Measurements from ENCODE around the gene RTN4RL2.
A peak's percentile ranks its signal among the peaks of the same experiment; 100 is the strongest.

Gene RTN4RL2

DNA sequence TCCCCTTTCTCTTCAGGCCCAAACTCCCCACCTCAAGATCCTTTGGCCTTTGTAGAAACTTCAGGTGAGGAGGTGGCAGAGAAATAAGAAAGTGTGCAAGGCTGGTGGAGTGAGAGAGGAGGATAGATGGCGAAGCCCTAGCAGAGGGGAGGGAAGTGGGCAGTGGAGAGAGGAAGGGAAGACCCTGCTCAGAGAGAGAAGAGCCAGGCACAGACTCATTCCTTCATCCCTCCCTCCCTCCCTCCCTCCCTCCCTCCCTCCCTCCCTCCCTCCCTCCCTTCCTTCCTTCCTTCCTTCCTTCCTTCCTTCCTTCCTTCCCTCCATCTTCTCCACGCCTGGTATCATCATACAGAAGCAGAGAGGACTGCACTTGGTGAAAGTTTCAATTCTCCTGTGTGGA lies 21.0 kb downstream of the RTN4RL2 start:
- no peak for DNase-seq (ENCODE audit: low read depth)

- DNase-seq (ENCODE audit: low read depth): no peak
Measured at GRCh38 chr11:57481915-57482781, 21.8 kb downstream of the RTN4RL2 start.

DNA sequence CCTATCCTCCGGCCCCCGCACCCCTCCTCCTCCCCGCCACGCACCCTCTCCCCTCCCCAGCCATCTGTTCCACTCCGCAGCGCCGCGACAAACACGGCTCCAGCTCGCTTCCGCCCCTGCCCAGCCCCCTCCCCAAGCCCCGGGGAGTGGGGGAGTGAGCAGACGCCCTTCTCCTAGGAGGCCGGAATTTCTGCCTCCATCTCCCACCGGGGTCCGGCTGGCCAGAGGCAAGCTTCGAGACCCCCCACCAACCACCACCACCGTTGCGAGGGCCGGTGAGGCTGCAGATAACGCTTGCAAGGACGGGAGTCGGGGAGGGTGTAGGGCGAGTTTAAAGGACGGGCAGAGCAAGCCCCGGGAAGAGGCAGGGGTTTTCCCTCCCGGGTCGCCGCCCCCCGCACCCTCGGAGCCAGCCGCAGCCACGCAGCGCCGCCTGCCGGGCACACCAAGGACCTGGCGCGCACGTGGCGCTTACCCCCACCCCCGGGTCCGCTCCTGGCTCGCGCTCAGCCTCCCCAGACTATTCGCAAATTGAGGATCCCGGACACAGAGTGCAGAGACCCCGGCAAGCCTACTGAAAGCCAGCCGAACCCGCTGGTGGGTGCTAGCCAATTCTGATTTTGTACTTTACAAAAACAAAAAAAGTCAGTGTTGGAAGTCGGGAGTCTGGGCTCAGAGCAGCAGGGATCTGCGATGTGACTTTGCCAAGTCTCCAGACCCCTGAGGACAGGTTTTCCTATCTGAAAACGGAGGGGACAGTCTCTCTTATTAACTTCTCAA lies 22.6 kb downstream of the RTN4RL2 start:
- no peak for DNase-seq (ENCODE audit: low read depth)

GRCh38 chr11:57483562-57483918 lies 23.2 kb downstream of the RTN4RL2 start:
- DNase-seq (ENCODE audit: low read depth): no peak

GRCh38 chr11:57484141-57484710 lies 23.9 kb downstream of the RTN4RL2 start:
- DNase-seq (ENCODE audit: low read depth): no peak

DNA sequence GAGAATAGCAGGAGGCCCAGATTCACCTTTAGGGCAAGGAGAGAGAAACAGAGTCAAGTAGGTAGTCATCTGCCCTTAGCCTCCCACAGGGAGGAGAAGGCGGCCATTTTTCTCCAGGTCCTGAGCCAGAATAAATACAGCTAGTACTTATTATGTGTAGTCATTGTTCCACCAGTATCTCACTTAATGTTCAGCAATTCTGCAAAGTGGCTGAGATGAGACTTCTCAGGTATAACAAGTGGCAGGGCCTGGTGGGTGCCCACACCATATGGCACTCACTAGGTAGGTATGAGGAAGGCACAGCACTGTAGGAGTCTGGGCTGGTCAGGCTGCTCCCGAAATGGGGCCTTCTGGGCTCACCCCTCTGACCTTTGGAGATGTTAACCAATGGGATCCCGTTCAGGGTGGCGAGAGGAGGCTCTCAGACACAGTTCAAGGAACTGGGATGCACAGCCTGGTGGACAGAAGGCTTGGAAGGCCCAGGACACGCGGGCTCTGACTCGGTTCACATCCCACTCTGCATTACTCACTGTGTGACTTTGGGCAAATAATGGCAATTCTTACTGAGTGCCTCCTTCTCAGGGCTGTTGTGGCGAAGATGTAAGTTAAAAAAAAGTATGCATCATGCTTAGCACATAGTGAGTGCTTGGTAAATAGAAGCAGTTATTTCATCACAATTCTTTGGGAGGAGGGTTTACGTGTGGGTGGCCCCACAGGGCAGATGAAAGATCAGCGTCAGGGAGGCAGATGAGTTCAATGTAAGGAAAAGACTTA lies 25.1 kb downstream of the RTN4RL2 start:
- no peak for DNase-seq (ENCODE audit: low read depth)

GRCh38 chr11:57487021-57487778 lies 26.9 kb downstream of the RTN4RL2 start:
- no peak for DNase-seq (ENCODE audit: low read depth)

- DNase-seq (ENCODE audit: low read depth): no peak
Measured at GRCh38 chr11:57487920-57488659, 27.8 kb downstream of the RTN4RL2 start.

DNA sequence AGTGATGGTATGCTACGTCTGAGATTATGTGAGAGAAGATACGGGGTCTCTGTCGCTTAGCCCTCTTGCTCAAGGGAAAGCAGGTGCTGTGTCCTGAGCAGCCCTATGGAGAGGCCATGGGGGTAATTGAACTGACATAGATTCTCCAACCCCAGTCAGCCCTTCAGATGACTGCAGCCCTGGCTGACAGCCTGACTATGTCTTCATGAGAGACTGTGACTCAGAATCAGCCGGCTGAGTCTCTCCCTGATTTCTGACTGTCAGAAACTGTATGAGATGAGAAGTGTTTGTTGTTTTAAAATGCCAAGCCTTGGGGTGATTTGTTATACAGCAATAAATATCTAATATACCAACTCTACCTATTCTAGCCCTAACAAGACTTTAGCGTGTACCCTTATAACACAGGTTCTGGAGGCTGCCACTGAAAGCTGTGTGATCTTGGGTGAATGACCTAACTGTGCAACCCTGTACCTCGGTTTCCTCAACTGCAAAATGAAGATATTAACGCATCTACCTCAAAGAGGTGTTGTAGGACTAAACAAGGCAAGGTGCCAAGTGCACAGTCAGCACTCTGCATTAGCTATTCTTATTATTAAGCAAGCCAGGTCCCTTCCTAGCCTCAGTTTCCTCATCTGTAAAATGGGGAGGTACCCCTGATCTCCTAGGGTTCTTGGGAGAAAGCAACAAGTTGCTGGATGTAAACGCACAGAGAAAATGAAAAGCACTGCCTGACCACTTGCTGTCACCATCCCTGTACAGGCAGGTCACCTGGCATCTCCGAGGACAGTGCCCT lies 30.3 kb downstream of the RTN4RL2 start:
- DNase-seq (ENCODE audit: low read depth): no peak

DNA sequence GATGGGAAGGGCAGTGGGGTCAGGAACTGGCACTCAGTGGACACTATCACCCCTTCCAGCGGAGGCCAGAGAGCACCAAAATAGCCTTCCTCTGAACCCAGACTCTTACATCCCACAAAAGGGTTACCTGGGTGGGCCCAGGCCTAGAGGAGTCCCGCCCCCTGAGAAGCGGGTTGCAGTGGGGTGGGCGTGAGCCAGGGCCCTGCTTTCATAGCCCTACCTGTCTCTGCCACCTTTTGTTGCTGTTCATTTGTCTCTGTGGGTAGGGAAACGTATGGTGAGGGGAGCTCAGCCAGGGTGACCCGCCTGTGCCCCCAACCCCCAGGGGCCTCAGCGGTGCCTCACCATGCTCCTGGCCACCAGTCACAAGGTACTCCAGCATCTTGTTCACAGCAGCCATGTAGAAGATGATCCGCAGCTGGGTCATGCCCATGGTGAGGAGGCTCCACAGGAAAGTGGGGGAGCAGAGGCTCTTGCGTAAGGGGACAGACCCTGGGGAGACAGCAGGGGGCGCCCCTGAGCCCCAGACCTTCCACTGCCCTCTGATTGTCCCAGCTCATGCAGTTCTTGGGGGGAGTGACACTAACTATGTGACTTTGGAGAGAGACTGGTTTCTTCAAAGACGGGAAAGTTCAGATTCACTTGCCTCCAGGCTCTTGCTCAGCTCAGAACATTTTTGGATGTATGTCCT lies 31.2 kb downstream of the RTN4RL2 start:
- no peak for DNase-seq (ENCODE audit: low read depth)

- no peak for DNase-seq (ENCODE audit: low read depth)
Measured at GRCh38 chr11:57493507-57494503, 33.5 kb downstream of the RTN4RL2 start.

GRCh38 chr11:57496109-57496820 lies 35.9 kb downstream of the RTN4RL2 start:
- no peak for DNase-seq (ENCODE audit: low read depth)

DNA sequence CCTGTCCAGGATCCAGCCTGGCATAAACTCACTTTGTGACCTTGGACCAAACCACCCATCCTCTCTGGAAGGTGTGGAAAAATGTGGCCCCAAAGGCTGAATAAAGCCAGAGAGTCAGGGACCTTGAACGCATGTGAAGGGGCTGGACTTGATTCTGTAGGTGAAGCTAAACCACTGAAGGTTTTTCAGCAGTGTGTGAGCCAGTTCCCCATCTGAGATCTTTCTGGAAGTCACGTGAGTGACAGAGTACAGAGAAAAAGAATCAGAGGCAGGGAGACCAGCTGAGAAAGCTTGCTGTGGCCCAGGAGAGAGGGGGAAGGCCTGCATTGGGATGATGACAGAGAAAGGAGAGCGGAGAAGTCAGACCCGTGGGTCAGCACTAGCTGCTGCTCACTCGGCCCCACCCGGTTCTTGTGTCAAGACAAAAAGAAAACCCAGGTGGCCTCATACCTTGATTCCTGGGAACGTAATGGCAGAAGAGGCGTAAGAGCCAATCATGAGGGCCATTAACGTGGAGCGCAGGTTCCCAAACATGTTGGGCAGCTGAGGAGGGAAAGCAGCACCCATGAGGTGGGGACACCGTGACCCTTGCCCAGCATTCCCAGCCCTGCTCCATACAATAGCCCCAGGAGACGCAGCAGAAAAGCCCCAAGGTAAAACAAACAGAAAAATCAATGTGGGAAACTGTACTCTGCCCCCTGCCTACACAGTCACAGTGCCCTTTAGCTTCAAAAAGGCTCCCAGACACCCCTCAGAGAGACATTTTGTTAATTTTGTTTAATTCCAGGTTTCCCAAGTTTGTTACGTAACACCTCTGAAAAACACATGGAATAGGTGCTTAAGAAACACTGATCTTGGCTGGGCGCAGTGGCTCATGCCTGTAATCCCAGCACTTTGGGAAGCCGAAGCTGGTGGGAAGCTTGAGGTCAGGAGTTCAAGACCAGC lies 37.2 kb downstream of the RTN4RL2 start:
- DNase-seq (ENCODE audit: low read depth): no peak

- DNase-seq (ENCODE audit: low read depth): no peak
Measured at GRCh38 chr11:57498540-57498939, 38.2 kb downstream of the RTN4RL2 start.

DNA sequence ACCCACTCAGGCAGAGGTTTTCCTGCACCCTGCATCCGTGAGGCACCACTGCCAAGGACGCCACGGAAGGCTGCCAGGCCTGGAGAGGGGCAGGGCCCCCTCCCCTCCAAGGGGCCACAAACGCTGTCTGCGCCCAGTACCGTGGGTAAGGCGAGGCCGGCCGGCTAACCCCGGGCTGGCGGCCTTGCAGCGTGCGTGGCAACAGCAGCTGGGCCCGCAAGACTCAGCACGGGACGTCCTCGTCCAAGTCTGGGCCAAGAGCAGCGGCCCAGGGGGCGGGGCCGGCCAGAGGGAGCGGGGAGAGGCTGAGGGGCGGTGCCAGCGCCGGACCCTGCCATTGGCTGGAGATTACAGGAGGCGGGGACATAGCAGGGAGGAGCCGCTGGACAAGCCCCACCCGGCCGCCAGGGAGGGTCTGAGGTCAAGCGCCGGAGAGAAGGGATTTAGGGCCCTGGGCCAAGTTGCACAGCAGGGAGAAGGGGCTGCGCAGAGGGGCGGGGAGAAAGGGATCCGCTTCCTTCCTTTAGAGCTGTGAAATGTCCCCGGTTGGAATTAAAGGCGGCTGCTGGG lies 39.2 kb downstream of the RTN4RL2 start:
- peak; percentile 43 for DNase-seq (ENCODE audit: low read depth)

DNA sequence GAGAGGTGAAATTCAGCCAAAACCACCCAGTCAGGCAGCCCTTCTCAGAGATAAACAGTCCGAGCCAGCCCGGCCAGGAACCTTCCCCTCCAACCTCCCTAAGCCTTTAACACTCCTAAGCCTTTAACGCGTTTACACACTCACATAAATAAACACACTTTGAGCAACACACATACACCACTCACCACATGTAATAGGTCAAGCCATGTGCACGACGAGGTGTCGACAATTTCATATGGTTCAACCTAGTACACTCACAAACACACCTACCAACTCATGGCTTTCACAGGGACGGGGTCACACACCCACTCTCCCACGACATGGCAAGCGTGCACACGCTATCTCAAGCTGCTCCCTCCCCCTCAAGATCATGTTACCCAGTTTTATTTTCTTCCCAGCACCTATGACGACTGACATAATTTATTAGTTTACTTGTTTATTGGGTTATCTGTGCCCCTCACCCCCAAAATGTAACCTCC lies 39.7 kb downstream of the RTN4RL2 start:
- DNase-seq (ENCODE audit: low read depth): no peak
